Activated CD4-positive, CD25-positive, alpha-beta regulatory T cell treated with anti-CD3 and anti-CD28 coated beads, Interleukin-2, amount 50 U/mL, for 72 hours (primary cell): ENCODE data around the gene OR6S1.

ENCODE experiments used
- DNase-seq: peaks from one replicate; pipeline ENCODE4 v3.0.0; 2021

Gene OR6S1, protein sequence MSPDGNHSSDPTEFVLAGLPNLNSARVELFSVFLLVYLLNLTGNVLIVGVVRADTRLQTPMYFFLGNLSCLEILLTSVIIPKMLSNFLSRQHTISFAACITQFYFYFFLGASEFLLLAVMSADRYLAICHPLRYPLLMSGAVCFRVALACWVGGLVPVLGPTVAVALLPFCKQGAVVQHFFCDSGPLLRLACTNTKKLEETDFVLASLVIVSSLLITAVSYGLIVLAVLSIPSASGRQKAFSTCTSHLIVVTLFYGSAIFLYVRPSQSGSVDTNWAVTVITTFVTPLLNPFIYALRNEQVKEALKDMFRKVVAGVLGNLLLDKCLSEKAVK

DNA sequence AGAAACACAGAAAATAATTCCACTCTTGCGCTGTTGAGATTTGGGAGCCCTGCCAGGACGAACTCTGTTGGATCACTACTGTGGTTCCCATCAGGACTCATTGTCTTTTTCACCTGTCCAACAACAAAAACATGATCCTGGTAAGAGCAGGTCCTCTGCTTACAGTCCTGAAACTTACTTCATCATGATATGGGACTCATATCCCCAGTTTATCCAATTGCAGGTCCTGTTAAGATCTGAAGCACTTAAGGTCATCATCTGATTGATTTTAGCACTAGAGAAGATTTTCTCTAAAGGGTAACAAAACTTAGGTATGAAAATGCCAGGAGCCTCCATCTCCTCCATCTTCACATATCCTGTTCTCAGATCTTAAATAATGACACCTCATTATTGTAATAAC is at the start of gene OR6S1:
TSS of gene OR6S1 (minus strand) at position 101 of the 400 bp plus-strand sequence. CDS start at position 101, 0 bp downstream.
- no peak for DNase-seq

DNA sequence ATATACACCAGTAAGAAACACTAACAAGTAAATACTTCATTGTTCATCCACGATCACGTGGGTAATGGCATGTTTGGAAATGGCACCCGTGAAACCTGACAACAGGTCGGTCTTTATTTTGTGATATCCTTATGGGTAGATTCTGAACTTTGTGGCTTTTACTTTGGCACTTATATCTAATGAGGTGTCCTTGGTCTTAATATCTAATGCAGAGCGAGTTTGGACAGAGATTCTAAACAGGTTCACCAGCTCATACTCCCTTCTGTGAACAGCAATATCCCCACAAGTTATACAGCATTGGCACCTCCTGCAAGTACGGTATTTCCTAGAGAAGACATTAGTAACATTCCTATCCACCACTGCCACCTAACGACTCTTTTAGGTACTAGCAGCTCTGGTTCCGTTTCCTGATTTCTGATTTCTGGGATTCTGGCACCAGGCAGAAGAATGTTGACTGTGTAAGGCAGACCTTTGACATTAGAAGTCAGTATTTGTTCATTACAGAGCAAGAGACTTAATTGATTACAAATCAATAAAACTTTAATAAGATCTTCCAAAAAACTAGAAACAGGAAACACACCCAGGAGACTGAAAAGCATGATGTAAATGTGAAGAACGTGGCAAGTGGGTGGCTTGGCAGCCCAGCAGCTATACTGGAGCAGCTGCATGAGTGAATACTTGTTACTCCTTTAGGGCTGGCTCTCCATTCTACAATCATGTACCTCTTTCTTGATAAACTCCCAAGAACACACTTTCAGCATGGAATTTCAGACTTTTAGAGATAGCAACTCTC is 49.6 kb upstream of the OR6S1 start:
- DNase-seq = no peak

DNA sequence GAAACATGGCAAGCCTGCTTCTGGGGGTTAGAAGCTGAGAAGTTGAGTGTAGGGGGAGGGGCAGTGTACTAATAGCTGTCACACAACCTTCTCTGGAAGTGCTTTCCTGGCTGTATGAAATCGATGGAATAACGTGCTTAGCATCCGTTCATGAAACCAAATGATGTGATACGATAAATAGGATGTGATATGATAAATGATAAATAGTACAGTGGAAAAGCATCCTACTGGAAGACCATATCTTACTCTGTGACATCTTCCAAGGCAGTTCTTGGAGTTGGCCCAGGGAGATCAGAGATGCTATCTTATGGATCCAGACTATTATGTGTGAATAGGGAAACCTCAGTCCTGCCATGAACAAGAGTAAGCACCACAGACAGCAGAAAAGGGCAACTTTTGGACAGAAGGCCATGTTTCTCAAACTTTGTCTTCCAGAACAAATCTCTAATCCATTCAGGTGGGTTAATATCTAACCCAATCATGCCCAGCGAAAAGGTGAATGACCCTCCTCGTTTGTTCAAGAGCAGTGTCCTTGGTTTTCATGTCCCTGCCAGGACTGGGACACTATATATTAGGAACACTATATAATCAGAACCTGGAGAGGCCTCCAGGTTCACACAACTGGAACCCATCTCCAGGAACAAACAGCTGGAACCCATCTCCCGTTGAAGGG is 46.8 kb upstream of the OR6S1 start, which contains the start of gene ANG:
TSS of gene ANG (plus strand) at position 598 of the 673 bp plus-strand sequence. CDS start 4,801 bp downstream, outside the sequence.
- DNase-seq = no peak

DNA sequence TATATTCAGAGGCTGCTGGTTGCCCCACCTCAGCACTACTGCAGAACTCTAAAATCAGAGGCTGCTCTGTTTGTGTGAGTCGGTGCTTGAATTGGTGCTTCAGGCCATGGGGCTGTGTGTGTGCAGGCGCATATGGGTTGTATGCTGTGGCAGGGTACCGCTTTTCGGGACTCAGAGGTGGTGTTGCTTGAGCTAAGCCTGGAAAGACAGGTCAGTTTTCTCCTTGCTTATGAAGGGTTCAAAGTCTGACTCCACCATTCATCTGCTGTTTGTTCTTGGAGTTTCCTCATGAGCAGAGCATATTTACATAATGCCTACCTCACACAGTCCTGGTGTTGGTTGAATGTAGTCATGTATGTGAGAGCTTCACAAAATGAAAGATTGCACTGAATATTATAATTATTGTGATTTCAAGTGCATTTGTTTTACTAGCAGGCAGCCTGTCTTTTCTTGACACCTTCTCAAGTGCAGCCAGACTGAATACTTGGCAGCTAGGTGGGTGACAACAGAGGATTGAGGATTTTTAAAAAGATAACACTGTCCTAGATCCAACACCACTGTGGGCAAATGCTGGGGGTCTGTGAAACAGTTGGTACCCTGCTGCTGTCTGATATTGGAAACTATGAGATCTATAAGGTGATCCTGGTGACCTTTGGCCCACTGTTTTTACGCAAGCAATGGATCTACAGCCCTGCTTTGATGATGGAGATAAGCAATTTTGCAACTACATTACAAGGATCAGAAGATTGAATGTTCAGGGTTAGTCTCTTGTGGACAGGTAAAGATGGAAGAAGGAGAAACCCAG is 46.1 kb upstream of the OR6S1 start:
- DNase-seq = no peak

DNA sequence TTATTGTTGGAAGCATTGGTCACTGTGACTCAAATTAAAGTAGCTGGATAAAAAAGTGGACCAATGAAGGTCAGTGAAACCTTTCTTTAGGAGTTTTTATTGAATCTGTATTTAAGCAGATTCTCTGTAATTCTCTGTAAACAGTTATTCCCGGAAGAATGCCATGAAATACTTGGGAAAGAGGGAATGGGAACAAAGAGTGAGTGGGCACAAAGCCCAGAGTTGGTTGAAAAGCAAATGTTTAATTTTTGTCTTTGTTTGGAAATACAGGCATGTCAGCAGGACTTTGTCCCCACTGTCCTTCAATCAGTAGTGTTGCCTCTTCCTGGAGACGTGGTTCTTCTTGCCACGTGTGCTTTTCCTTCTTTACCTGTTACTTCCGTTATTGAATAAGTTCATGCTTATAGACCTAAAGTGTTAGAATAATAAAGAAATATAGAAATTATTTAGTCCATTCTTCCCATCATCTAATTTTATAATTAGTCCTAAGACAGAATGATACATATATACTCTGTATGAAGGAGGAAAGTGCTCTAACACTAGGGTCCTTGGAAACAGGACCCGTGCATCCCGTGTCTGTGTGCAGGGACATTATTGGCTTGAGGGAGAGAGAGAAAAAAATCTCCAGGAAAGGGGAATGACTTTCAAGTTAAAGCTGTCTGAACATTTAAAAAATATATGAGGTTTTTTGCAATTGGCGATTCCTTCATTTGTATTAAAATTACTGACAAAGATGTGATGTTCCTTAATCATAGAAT is 45.1 kb upstream of the OR6S1 start:
- DNase-seq = no peak

DNA sequence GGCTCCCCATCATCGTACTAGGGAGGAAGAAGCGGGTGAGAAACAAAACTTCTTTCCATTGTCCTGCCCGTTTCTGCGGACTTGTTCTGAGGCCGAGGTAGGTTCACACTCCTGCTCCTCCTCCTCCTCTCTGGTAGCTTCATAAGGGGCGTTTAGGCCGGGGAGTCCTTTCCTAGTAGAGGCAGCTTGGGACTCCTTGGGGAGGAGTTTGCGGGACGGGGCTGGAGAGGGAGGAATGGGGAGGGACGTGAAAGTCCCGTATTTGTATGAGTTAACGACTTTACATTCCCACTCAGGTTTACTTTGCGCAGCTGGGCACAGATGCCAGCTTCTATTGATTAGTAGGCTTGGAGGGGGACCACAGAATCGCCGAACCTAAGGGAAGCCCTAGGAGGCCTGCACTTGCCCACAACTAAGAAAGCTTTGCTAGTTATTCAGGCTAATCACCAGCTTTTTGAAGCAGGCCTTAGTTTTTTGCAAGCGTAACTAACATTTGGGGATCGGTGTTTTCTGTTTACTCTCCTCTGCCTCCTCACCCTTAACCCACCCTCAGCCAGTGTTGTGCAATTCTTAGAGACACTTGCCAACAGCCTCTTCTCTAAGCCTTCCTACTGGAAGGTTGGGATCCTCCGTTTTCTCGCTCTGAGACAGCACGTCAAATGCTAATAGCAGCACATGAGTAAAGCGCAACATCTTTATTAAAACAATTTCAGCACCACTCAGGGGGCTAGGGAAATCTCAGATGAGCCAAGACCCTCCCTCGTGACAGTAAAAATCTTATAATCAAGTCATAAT is 43.4 kb upstream of the OR6S1 start:
- DNase-seq = no peak

DNA sequence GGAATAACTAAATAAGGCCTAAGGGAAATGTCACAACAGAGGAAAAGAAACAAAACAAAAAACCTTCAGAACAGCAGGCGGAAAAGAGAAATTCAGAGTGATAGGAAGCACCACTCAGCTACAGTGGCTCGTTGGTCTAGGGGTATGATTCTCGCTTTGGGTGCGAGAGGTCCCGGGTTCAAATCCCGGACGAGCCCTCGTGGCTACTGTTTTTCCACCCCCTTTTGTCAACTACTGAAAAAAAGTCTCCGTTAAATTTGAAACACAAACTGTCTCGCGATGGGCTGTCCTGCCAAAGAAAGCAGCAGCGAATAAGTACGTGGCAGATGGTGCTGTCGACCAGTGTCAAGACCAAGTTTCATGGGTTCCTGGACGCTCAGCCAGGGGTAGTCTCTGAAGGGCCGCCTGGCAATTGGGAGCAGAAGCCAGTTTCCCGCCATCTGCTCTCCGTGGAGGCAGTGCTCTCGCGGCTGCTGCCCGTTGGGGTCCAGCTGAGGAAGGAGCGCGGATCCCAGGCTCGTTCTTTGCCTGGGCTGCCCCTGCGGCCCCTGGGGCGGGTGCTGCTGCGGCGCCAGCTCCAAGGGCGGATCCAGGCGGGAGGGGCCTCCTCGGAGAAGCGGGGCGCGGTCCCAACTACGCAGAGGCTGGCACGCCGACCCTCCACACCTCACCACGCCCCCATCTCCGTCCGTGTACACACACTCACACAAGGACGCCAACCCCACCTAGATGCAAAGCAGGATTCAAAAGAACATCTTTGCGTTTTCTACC is 42.6 kb upstream of the OR6S1 start, which contains the start of gene RNASE4:
TSS of gene RNASE4 (plus strand) at position 670 of the 771 bp plus-strand sequence. CDS start 14,812 bp downstream, outside the sequence.
- DNase-seq = peak; percentile 86

DNA sequence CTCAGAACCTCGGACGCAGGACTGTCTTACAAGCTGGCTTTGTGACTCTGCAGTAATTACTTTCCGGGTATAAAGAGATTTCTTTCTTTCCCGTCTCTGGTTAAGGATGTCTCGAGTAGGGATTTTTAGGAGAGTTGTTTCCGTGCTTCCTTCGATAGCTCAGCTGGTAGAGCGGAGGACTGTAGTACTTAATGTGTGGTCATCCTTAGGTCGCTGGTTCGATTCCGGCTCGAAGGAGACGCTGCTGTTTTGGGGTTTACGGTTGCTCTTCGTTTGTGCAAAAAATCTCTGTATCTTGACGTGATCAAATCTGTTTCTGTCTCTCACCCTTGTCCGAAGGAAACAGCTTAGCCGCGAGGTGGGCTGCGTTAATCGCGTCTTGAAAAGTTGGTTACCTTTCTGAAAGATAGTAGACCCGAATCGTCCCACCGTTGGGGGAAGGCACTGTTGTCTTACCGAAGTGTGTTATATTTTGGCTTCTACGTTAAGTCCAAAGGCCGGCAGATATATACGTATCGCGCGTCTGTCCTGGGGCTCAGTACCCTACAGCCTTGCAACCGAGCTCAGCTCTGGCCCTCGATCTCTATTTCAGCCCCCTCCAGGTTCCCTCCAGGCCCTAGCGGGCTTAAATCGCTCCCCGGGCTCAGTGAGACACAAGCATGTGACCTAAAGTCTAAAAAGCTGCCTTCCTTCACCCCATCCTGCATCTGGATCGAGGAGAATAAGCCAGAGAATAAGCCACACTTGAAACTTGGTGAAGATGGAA is 41.8 kb upstream of the OR6S1 start:
- DNase-seq = peak; percentile 82

DNA sequence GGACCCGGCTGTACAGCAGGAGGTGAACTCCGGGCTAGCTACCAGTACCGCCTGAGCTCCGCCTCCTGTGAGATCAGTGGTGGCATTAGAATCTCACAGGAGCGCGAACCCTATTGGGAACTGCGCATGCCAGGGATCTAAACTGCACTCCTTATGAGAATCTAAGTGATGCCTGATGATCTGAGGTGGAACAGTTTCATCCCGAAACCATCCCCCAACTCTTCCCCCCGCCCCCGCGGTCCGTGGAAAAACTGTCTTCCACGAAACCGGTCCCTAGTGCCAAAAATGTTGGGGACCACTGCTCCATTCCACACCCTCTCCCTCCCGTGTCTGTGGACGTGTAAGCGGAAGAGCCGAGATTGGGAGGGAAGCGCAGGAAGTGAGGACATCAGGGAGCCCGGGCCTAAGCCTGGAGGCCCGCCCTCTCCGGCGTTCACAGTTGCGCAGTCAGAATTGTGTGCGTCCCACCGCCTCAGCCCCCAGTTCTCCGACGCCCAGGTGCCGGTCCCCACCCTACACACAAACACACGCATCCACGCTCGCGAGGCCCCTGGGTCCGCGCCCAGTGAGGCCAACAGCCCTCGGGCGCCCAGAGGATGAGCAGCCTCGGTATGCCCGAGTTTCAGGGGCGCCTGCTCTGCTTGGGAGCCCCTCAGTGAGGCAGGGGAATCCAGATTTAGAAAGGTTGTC is 41.1 kb upstream of the OR6S1 start:
- DNase-seq = peak; percentile 79

DNA sequence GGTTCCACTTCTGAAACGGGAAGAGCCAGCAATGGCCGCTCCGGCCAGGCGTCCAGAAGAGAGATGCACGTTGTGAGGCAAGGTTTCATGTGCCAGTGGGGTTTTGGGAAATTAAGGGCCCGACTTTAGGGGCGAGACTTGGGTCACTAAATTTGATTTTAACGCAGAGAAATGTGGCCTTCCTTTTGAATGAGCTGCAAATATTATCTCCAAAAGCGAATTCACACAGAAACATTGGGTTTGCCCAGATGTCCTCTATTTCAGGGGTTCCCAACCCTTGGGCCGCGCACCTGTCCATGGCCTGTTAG is 40.6 kb upstream of the OR6S1 start:
- no peak for DNase-seq

DNA sequence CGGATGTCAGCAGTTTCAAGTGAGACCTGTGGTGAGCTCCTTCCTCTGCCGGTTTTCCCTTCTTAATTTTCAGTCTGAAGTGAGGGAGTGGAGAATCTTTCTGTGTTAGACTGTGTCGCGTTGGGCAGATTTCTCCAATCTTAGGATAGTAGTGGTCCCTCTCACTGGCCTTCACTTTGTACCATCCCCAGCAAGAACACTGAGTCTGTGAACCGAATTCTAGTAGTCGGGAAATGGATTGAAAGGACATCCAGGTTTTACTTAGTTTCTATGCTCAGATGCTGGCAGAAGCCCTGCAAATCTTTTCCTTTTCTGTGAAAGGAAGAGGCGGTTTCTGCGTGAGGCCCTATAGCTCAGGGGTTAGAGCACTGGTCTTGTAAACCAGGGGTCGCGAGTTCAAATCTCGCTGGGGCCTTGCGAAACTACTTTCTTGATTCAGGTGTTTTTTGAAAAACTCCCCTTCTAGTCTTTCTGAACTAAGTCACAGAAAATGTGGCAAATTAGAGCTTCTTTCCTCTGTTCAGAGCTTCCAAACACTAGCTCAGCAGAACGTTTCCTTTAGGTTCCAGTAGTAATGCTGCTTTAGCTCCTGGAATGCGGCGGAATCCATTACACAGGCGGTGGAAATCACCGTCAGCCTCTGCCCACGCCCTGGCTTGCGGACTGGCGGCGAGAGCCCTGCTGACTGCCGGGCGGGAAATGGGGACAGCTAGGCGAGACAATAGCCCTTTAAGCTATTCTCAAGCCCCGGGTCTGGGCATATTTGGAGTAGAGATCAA is 40.0 kb upstream of the OR6S1 start:
- peak; percentile 86 for DNase-seq

DNA sequence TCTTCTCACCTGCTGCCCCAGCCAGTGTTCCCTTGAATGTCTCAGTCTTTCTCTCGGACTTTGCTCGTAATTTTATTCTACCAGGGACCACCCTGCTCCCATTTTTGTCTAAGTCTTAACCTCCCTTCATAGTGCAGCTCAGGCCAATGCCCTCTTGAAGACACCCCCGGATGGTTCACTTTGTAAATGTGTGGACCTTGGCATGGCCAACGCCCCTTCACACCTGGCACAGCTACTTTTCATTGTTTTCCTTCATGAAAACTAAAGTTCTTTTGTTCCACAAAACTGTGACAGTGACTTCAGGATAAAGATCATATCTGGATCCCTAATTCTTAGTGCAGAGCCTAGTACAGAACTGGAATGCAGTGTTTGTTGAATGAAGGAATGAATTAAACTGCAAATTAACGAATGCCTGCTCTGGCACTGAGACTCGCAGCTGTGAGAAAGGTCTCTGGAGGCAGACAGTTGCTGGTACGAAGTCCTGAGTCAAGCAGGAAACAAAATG is 39.4 kb upstream of the OR6S1 start:
- no peak for DNase-seq

DNA sequence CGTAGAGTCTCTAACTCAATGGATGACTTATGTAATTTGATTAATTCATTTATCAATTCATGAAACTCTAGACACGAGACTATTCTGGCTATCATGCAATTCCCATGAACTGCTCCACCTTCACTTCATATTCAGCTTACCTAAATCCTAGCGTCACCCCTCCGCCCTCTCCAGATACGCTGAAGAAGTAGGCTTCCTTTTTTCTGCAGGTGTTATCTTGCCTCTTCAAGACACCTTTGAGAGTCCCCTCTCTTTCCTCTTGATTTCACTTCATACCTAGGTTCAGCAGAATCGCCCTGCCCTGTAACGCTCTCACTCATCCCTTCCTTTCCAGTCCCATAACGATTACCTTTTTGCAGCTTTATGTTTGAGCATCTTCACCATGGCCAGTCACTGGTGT is 38.9 kb upstream of the OR6S1 start:
- DNase-seq = no peak

DNA sequence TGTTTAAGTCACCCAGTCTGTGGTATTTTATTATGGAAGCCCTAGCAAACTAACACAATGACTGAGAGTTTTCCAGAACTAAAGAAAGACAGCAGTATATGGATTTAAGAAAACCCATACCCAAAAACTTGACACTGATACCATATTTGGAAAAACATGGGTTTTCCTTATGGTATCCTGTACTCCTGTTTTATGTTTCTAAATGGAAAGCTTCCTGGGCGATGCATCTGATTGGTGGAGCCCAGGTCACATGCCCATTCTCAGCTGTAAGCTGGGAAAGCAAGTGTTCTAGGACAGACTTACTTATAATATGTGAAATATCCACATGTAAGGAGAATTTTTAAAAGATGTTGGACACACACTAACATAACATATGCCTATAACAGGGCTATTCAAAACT is 38.4 kb upstream of the OR6S1 start:
- DNase-seq = no peak

DNA sequence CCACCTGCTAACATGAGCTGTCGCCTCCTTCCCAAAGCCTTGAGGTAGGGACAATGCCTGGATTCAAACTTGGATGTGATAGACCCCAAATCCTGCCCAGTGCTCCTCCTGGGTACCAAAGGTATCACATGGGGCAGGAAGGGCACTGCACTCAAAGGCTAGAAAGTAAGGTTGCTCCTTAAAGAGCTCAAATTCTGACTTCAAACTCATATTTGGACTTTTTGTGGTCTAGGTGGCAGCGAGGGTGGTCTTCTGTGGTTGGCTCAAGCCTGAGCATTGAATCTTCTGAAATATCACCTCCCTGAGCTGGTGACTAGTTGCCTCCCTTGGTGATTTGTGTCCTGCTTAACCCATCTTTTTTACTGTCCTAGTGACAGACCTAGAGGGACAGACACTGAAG is 34.6 kb upstream of the OR6S1 start:
- DNase-seq = no peak

DNA sequence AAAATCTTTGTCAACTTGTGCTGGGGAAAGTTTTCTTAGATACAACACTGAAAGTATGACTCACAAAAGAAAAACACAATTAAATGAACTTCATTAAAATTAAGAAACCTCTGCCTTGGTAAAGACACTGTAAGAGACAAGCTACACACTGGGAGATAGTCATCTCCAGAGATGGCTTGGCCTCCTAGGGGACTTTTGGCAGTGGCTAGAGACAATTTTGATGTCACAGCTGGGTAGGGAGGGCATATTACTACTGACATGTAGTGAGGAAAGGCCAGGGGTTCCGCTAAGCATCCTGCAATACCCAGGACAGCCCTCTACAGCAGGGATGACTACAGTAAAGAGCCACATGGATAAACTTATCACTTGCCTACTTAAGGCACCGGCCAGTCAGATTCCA is 34.2 kb upstream of the OR6S1 start:
- no peak for DNase-seq

DNA sequence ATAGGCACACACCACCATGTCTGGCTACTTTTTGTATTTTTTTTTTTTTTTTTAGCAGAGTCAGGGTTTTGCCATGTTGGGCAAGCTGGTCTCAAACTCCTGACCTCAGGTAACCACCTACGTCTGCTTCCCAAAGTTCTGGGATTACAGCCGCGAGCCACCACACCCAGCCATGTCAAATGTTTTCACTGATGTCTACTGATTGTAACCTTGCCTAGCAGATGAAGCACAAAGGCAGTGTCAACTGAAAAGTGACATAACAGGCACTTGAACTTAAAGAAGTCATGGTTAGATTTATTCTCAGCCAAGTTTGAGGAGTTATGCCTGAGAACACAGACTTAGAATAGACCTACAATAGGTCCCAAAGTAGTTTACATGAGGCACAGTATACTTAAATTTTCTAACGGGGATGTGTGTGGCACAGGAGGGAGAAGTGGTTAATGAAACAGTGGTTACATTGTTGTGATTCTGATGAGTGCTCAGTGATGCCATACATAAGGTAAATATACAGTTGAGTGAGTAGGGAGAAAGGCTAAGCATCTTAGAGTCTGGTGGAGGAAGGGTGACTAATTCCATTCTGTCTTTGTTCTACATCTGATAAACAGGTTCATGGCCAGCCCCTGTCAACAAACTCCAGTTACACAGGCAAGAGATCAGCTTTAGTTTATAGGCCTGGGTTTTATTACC is 30.2 kb upstream of the OR6S1 start:
- DNase-seq = no peak
